ENCODE measurements around the gene PTPN5. TPM values are rescaled to one million over a fixed set of nuclear protein-coding genes. Genes with fewer than 3 reads are reported as not detected.

The PTPN5 gene
- total RNA-seq (2021) = 1.4 and 1.9 TPM in 2 replicates
- long read RNA-seq, partial matches to known transcripts = 1 of 11 reads
- long read RNA-seq, other reads (novel, unspliced or antisense) = 4 of 11 reads

DNA sequence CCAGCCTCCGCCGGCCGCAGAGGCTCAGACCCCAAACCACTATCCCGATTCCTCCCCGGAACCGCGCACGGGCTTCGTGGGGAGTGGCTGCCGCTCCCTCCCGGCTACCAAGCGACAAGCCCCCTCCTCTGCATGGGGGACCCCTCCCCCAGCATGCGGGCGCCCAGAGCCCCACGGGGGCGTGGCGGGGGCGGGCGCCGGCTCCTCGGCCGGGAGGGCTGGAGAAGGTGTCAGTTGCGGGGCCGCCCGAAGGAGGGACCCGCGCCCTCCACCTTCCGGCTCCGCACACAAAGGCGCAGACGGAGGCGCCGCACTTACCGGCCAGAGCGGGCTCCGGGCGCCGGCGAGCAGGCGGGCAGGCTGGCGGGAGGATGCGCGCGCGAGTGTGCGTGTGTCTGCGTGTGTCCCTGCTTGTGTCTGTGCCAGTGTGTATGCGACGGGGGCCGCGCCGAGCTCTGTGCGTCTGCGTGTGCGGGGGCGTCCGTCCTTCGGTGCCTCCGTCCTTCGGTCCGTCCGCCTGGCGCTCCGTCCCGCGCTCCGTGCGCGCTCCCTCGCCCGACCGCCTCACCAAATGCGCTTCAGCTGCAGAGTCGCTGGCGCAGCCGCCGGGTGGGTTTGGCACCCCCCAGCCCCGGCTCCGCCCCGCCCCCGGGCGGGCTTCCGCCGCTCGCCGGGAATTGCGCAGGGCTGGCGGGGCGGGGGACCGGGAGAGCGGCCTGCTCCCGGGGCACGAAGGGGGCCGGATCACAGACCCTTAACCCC lies at the start of gene PTPN5:
Gene PTPN5, minus strand, starts transcription at position 592 of the 762 bp plus-strand sequence. CDS start 19,840 bp downstream, outside the sequence.
- H3K27ac Mint-ChIP-seq = no peak within 1 kb of the TSS
- Histone ChIP-seq H4K5ac (ENCODE audit: insufficient read length, low read depth, low read length) (no peak within 1 kb of the TSS), H3T11ph (ENCODE audit: low read length) (no peak within 1 kb of the TSS), H3K4me2 (ENCODE audit: insufficient read depth, insufficient read length, low read length) (peak within 1 kb of the TSS; percentile 48), H2BK120ac (ENCODE audit: low read depth, low read length, poor library complexity, severe bottlenecking) (no peak within 1 kb of the TSS), H3K27ac (ENCODE audit: insufficient read length, low read depth, low read length) (no peak within 1 kb of the TSS), H4K91ac (ENCODE audit: insufficient read length, low read depth, low read length) (no peak within 1 kb of the TSS), H3K4ac (ENCODE audit: low read depth, low read length) (no peak within 1 kb of the TSS), H2BK15ac (ENCODE audit: low read depth, low read length) (no peak within 1 kb of the TSS), H4K20me1 (ENCODE audit: control insufficient read depth, insufficient read depth, insufficient read length) (peaks cover 3% of the 10 kb centered on the region), H2BK5ac (ENCODE audit: insufficient read length, low read length) (no peak within 1 kb of the TSS), H3K23me2 (ENCODE audit: insufficient read length, low read depth, low read length, poor library complexity, severe bottlenecking) (peaks cover 14% of the 10 kb centered on the region), H3K14ac (ENCODE audit: insufficient read depth, low read length) (peak within 1 kb of the TSS; percentile 6; the same call in 1 of the 2 replicates), H3K79me1 (ENCODE audit: insufficient read depth, low read depth, low read length, poor library complexity, severe bottlenecking) (no peaks in the 10 kb centered on the region), H3K9me3 (ENCODE audit: control insufficient read depth, low read depth, low read length) (no peaks in the 10 kb centered on the region), H3K23ac (ENCODE audit: insufficient read length, low read depth, low read length) (no peak within 1 kb of the TSS), H3K4me1 (ENCODE audit: insufficient read depth, low read length) (no peaks in the 10 kb centered on the region), H3K18ac (ENCODE audit: insufficient read length, low read depth, low read length) (no peak within 1 kb of the TSS), H2BK20ac (ENCODE audit: low read depth, low read length, poor library complexity, severe bottlenecking) (no peak within 1 kb of the TSS), H3K27me3 (ENCODE audit: insufficient read depth, low read length) (peaks cover 9% of the 10 kb centered on the region; the same call in 1 of the 2 replicates), H3K9ac (ENCODE audit: extremely low read depth, insufficient read length, low read length) (no peak within 1 kb of the TSS), H3K56ac (ENCODE audit: insufficient read length, low read depth, low read length) (no peak within 1 kb of the TSS), H2AFZ (ENCODE audit: low read length) (no peak within 1 kb of the TSS), H2AK5ac (ENCODE audit: insufficient read length, low read length) (no peak within 1 kb of the TSS), H4K8ac (replicated peaks; ENCODE audit: insufficient read length, low read depth, low read length) (no peak within 1 kb of the TSS), H3K79me2 (ENCODE audit: insufficient read depth, low read length) (no peaks in the 10 kb centered on the region), H2BK12ac (ENCODE audit: insufficient read length, low read depth, low read length) (no peak within 1 kb of the TSS)
- peak; percentile 66 for DNase-seq
- H3K9me3 Mint-ChIP-seq = no peaks in the 10 kb centered on the region
- peaks cover 79% of the 10 kb centered on the region for H3K27me3 Mint-ChIP-seq (ENCODE audit: low read depth)
- peaks cover 7 to 19% of the 10 kb centered on the region in 2 experiments; a peak in 3 of 4 replicates for H3K4me1 Mint-ChIP-seq
- H3K36me3 Mint-ChIP-seq (ENCODE audit: insufficient read depth in 1 of 3, low read depth in 3 of 3) = no peaks in the 10 kb centered on the region; a peak in 1 of 7 replicates
- no CpG with 5 or more reads among the region's 94 CpGs for WGBS (ENCODE audit: extremely low coverage, insufficient read length, low lambda C conversion rate)
- TF ChIP-seq, protein P1, sequence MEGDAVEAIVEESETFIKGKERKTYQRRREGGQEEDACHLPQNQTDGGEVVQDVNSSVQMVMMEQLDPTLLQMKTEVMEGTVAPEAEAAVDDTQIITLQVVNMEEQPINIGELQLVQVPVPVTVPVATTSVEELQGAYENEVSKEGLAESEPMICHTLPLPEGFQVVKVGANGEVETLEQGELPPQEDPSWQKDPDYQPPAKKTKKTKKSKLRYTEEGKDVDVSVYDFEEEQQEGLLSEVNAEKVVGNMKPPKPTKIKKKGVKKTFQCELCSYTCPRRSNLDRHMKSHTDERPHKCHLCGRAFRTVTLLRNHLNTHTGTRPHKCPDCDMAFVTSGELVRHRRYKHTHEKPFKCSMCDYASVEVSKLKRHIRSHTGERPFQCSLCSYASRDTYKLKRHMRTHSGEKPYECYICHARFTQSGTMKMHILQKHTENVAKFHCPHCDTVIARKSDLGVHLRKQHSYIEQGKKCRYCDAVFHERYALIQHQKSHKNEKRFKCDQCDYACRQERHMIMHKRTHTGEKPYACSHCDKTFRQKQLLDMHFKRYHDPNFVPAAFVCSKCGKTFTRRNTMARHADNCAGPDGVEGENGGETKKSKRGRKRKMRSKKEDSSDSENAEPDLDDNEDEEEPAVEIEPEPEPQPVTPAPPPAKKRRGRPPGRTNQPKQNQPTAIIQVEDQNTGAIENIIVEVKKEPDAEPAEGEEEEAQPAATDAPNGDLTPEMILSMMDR (conservative IDR thresholded peaks at IDR 0.05) = no peak
- peak within 1 kb of the TSS; percentile 78 to 90 for H3K4me3 Mint-ChIP-seq

All from H9 (cell line).